ENCODE results near the gene ATP11A. TPM values are rescaled to one million over a fixed set of nuclear protein-coding genes. Genes with fewer than 3 reads are reported as not detected.
"Not testable (repeated sequence)": the region's sequence is repeated elsewhere in the genome, so short reads cannot be mapped to it uniquely, and the experiment has no call there.

Gene ATP11A
- total RNA-seq, 2 experiments from 2014 or later: 24.7 to 25.6 TPM

DNA sequence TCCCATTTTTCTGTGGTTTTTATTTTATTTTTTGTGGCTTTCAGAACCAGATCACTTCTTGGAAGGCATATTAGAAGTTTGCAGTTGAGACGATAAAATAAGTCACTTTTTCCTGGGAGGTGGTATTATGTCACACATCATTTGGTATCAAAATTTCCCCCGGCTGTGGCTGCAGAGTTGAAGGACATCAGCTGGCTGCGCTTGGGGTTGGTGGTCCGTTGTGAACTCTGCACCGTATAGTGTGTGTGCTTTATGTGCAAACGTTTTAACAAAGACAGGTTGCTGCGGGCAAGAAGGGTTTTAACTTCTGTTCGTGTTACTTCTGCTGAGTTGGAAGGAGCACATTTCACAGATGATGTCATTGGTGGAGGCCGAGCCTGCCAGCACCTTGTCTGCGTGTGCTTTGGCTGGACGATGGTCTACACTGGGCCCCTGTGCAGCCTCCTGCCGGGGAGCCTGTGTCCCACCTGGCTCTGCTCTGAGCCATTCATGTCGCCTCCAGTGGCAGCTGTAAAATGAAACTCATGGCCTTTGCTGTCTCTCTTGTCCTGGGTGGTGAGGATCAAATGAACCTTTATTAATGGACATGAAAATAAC lies 9.6 kb downstream of the ATP11A start:
- intact Hi-C loops (cut with micrococcal nuclease): no loop called here
- H3K4me3 Mint-ChIP-seq: no peak overlapping the region
- CTCF ChIA-PET: no interaction called here
- peaks cover 7% of the 10 kb centered on the region for H3K36me3 Mint-ChIP-seq (ENCODE audit: low read depth)
- no peaks in the 10 kb centered on the region for H3K27me3 Mint-ChIP-seq (ENCODE audit: low read depth)
- H3K9me3 Mint-ChIP-seq: no peaks in the 10 kb centered on the region
- H3K27ac Mint-ChIP-seq: no peak overlapping the region
- DNase-seq: no peak
- peaks cover 38% of the 10 kb centered on the region for H3K4me1 Mint-ChIP-seq (ENCODE audit: low read depth)

DNA sequence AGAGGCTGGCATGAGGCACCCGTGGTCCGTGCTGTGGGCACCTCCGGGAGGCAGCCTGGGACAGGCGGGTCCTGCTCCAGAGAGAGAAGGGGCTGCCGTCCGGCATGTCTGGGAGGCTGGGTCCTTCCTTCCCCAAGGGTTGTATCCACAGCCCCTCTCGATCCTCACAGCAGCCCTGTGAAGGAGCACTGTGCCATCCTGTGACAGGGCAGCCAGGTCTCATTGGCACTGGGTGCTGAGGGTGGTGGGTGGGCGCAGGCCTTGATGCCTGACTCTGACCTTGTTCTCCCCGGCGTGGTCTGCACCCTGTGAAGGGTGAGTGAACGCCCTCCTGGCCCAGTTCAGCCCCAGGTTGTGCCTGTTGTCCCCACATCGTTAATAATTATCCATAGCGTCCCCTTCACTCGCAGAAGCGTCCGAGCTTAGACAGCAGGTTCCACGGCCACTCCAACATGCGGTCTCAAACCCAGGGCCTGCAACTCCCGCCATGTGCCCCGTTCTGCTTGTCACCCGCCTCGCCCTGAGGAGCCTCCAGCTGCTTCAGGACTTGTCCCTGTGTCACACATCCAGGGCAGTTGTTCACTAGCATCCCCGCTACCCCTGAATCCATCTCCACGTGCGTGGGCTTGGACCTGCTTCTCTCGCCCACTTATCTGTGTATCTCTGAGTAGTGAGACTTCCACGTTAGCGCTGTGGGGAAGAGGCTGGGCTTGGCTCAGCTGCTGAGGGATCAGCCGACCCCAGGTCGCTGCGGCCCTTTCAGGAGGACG lies 10.6 kb downstream of the ATP11A start:
- no peaks in the 10 kb centered on the region for H3K9me3 Mint-ChIP-seq
- peaks cover 7% of the 10 kb centered on the region for H3K36me3 Mint-ChIP-seq (ENCODE audit: low read depth)
- DNase-seq: no peak
- CTCF ChIA-PET: no interaction called here
- H3K4me3 Mint-ChIP-seq: no peak overlapping the region
- H3K27me3 Mint-ChIP-seq (ENCODE audit: low read depth): no peaks in the 10 kb centered on the region
- no peak overlapping the region for H3K27ac Mint-ChIP-seq
- H3K4me1 Mint-ChIP-seq (ENCODE audit: low read depth): peaks cover 39% of the 10 kb centered on the region
- intact Hi-C loops (cut with micrococcal nuclease): no loop called here

DNA sequence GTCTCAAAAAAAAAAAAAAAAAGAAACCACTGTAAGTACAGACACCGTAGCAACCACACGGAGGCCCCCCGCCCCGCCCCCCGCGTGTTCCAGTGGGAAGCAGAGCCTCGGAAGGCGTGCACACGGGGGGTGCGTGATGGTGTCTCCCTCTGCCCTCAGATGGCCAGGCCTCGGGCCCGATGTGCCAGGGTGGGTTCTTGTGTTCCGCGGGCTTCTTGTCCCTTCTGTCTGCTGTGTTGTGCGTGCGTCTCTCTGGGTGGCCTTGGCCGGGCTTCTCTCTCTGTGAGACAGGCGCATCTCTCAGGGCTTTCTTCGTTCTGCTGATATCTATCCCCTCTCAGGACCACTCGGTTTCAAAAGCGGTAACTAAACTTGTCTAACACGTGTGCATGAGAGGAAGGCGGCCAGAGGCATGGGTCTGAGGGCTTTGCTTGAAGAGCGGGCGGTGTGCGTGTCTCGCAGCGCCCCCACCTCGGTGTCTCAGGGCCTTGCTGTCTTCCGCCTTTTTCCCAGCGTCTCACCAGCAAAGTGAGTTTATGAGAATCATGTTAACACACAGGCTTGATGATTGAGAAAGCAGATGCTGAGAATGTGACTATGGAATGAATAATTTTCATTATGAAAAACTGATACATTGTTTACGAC lies 12.6 kb downstream of the ATP11A start:
- intact Hi-C loops (cut with micrococcal nuclease): no loop called here
- CTCF ChIA-PET: interaction anchor here (0.6 kb wide), 1 partner anchor 230 kb away, joined by 4 read pairs; no protein-coding TSS in a partner anchor
- no peak overlapping the region for H3K4me3 Mint-ChIP-seq
- H3K27me3 Mint-ChIP-seq (ENCODE audit: low read depth): no peaks in the 10 kb centered on the region
- H3K4me1 Mint-ChIP-seq (ENCODE audit: low read depth): peaks cover 39% of the 10 kb centered on the region
- DNase-seq: no peak
- peaks cover 5% of the 10 kb centered on the region for H3K36me3 Mint-ChIP-seq (ENCODE audit: low read depth)
- no peak overlapping the region for H3K27ac Mint-ChIP-seq
- no peaks in the 10 kb centered on the region for H3K9me3 Mint-ChIP-seq

DNA sequence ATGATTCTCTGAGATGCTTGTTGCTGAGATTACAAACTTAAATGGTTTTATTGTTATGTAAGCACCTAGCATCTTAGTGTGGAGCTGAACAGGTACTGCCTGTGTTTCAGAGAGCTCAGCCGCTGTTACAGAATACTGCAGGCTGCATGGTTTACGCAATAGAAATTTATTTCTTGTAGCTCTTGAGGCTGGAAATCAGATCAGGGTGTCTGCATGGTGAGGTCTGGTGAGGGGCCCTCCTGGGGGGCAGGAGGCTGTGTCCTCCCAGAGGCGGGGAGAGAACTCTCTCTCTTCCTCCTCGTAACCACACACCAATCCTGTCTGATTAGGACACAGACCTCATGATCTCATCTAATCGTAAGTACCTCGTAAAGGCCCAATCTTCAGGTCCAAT lies 13.1 kb downstream of the ATP11A start:
- CTCF ChIA-PET: no interaction called here
- Mint-ChIP-seq H3K4me3 (no peak overlapping the region), H3K27me3 (ENCODE audit: low read depth) (no peaks in the 10 kb centered on the region), H3K4me1 (ENCODE audit: low read depth) (peaks cover 34% of the 10 kb centered on the region), H3K27ac (no peak overlapping the region), H3K9me3 (no peaks in the 10 kb centered on the region), H3K36me3 (ENCODE audit: low read depth) (peaks cover 2% of the 10 kb centered on the region)
- intact Hi-C loops (cut with micrococcal nuclease): no loop called here
- no peak for DNase-seq

DNA sequence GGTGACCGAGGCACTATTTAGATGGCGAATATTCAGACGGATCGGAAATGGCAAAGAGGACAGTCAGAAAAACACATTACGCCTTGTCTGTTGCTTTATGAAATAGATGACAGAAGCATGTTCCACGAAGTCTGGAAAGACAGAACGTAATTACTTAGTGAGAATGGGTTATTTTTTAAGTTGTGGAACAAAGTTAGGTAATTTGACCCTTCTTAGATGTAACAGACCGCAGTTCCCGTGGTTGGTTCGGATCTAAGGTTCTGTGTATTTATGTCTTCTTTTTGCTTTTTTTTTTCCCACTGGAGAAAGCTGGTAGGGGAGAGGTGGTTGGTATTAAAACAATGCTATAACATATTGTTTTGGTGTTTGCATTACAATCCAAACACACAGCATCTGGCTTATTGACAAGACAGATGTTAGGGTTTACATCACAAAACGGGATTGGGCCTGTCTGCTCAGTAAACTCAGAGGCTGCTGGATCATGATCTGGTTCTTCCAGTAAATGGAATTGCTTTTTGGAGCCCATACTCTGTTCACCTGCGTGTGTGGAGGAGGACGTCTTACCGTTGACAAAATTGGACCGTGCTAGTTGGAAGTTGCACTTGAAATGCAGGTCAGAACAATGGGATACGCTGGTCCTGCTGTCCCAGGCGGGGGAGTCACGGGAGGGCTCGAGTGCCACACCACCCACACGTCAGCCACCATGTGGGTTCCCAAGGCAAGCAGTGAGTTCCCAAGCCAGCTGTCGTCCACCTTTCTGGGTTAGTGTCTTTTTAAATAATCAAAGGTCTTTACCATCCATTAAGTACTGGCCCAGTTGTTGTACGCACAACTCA lies 13.8 kb downstream of the ATP11A start:
- no peaks in the 10 kb centered on the region for H3K27me3 Mint-ChIP-seq (ENCODE audit: low read depth)
- CTCF ChIA-PET: no interaction called here
- no peak overlapping the region for H3K4me3 Mint-ChIP-seq
- no peak overlapping the region for H3K27ac Mint-ChIP-seq
- peaks cover 32% of the 10 kb centered on the region for H3K4me1 Mint-ChIP-seq (ENCODE audit: low read depth)
- no peaks in the 10 kb centered on the region for H3K36me3 Mint-ChIP-seq (ENCODE audit: low read depth)
- no peaks in the 10 kb centered on the region for H3K9me3 Mint-ChIP-seq
- DNase-seq: no peak
- intact Hi-C loops (cut with micrococcal nuclease): no loop called here

DNA sequence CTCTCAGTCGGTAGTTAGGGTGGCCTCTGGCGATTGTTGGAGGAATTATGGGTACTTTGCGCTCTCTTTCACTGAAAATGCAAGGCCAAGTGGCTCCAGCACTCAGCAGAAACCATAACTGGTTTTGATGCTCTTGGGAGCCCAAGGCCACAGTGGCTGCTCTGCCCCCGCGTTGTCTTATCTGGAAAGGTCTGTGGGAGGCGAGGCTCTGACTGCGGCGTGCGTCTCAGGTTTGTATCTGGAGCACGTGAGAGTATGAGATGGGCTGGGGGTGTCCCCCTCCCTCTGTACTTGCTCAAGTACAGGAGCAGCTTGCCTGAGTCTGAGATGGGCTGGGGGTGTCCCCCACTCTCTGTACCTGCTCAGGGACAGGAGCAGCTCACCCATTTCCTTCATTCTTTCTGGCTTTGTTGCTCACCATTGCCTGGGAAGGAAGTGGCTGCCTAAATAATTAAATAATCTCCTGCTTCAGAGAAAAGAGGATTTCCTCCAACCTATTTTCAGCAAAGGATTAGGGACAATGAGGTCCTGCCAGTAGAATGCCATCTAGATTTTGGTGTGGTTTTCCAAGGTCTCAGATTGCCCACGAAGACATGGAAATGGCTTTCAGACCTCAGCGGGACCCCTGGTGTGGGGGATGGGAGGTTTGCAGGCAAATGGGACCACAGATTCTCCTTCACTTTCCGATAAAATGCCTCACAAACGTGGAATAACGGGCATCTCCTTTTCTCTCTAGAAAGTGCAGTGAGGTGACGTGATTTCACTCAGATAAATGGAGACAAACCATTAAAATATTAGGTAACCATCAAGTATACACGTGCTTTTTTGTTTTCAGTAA lies 14.7 kb downstream of the ATP11A start:
- Mint-ChIP-seq H3K27ac (no peak overlapping the region), H3K4me1 (ENCODE audit: low read depth) (peaks cover 25% of the 10 kb centered on the region), H3K4me3 (no peak overlapping the region), H3K27me3 (ENCODE audit: low read depth) (no peaks in the 10 kb centered on the region), H3K36me3 (ENCODE audit: low read depth) (no peaks in the 10 kb centered on the region), H3K9me3 (no peaks in the 10 kb centered on the region)
- peak; percentile 34 for DNase-seq
- CTCF ChIA-PET: no interaction called here
- intact Hi-C loops (cut with micrococcal nuclease): no loop called here

DNA sequence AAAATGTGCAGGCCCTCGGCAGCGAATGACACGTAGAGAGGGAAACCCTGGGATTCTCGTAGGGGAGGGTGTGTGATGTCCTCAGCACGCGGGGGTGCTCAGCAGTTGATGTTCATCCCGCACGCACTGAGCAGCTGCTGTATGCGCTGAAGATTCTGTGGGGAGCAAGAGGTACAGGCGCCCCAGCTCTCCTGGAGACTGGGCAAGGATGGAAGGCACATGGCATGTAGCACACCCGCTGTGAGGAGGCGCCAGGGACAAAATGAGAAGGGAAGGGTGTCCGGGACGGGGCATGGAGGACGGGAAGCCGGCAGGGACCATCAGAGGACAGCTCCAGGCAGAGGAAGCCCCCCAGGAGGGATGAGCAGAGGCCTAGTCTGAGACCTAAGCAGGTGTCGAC lies 15.4 kb downstream of the ATP11A start:
- Mint-ChIP-seq H3K4me1 (ENCODE audit: low read depth) (peaks cover 25% of the 10 kb centered on the region), H3K9me3 (no peaks in the 10 kb centered on the region), H3K36me3 (ENCODE audit: low read depth) (no peaks in the 10 kb centered on the region), H3K27ac (no peak overlapping the region), H3K27me3 (ENCODE audit: low read depth) (no peaks in the 10 kb centered on the region), H3K4me3 (no peak overlapping the region)
- intact Hi-C loops (cut with micrococcal nuclease): no loop called here
- DNase-seq: no peak
- CTCF ChIA-PET: interaction anchor here (0.6 kb wide), 1 partner anchor 57 kb away, joined by 3 read pairs; no protein-coding TSS in a partner anchor

DNA sequence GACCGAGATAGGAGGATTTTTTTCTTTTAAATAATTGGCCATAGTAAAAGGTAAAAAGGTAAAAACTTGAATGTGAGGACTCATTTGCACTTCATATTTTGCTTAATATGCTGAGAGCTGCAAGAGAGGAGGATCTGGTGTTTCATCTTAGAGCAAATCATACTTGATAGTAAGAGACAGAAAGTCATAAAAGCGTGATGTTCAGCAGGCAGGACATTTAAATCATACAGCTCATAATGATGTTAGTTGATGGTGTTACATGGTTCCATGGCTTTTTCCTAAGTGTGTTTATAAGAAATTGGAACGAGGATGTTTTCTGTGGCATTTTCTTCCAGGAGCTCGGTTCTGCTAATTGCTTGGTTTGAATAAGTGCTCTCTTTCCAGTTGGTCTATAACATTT lies 16.3 kb downstream of the ATP11A start:
- Mint-ChIP-seq H3K27ac (no peak overlapping the region), H3K4me1 (ENCODE audit: low read depth) (peaks cover 27% of the 10 kb centered on the region), H3K36me3 (ENCODE audit: low read depth) (no peaks in the 10 kb centered on the region), H3K27me3 (ENCODE audit: low read depth) (no peaks in the 10 kb centered on the region), H3K4me3 (no peak overlapping the region), H3K9me3 (no peaks in the 10 kb centered on the region)
- intact Hi-C loops (cut with micrococcal nuclease): no loop called here
- no peak for DNase-seq
- CTCF ChIA-PET: interaction anchor here (0.8 kb wide), 1 partner anchor 169 kb away, joined by 3 read pairs; no protein-coding TSS in a partner anchor

DNA sequence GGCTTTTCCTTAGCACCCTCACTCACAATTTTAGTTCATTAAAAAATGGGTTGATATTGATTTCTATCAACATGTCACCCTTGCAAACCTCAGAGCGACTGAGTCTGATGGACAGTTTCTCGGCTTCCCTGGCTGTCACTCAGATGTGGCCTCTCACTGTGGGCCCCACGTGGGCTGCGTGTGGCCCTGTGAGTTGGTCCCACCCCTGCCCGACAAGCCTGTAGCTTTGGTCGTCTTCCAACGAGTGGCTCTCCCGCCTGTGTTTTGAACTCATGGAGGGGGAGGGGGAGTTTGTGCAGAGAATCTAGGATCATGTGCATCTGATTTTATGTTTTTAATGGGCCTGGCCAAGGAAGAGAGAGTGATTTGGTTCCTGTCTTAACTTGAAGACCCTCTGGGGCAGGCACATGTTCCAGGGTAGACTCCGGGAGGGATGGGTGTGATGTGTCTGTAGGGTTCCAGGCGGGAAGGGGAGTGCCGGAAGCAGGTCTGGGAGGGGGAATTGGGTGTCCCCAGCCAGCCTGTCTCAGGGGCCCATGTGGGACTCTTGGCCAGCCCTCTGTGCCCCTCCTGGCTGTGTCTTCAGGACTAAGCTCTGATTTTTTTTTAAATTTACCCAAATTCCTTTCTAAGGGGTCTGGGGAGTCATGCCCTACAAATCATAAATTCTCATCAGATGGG lies 18.9 kb downstream of the ATP11A start:
- intact Hi-C loops (cut with micrococcal nuclease): no loop called here
- Mint-ChIP-seq H3K4me3 (no peak overlapping the region), H3K27ac (no peak overlapping the region), H3K9me3 (no peaks in the 10 kb centered on the region), H3K36me3 (ENCODE audit: low read depth) (no peaks in the 10 kb centered on the region), H3K27me3 (ENCODE audit: low read depth) (no peaks in the 10 kb centered on the region), H3K4me1 (ENCODE audit: low read depth) (peaks cover 21% of the 10 kb centered on the region)
- no peak for DNase-seq
- CTCF ChIA-PET: interaction anchor here (0.6 kb wide), 1 partner anchor 90 kb away, joined by 3 read pairs; no protein-coding TSS in a partner anchor

DNA sequence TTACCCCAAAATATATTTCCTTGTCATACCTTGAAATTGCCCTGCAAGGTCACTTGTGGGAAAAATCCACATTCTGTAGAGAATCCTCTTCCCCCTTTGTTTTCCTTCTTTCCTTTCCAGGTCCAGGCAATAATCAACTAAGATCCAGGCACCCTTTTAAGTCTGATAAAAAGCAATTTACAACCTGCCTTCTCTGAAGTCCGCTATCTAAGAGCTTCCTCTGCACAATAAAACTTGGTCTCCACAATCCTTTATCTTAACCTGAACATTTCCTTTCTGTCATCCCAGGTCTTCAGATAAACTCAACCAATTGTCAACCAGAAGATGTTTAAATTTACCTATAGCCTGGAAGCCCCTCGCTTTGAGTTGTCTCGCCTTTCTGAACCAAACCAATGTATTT lies 19.5 kb downstream of the ATP11A start:
- CTCF ChIA-PET; H3K27ac Mint-ChIP-seq; DNase-seq; H3K9me3 Mint-ChIP-seq; H3K27me3 Mint-ChIP-seq (ENCODE audit: low read depth); H3K4me3 Mint-ChIP-seq; H3K36me3 Mint-ChIP-seq (ENCODE audit: low read depth); intact Hi-C loops (cut with micrococcal nuclease): not testable (repeated sequence)
- H3K4me1 Mint-ChIP-seq (ENCODE audit: low read depth): peaks cover 15% of the 10 kb centered on the region
